NCI-H345 treated with DMSO at 0.1 percent for 48 hours (cell line): ENCODE results near the gene TCF7L2.

Source experiments
- DNase-seq: peaks from one replicate; lab custom pipeline; 2025; ENCODE audit not compliant: unreplicated experiment; lab: John Stamatoyannopoulos, UW

TCF7L2 gene

DNA sequence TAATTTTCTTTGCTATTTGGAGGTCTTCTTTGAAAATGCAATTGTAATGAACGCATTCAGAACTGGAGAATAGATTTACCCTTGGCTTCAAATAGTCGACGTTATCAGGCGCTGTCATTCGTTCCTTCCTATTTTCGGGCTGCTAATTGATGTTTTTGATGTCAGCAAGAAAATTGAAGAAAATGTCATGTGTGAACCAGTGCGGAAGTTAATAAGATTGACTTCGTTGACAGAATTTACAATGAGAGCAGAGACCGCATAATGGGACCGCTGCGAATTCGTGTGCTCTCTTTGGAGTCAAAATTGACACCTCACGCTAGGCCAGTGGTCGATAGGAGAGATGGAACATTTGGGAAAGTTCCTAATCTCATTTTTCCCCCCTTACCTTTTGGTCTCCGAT, 168.8 kb downstream of the TCF7L2 start:
- no peak for DNase-seq

DNA sequence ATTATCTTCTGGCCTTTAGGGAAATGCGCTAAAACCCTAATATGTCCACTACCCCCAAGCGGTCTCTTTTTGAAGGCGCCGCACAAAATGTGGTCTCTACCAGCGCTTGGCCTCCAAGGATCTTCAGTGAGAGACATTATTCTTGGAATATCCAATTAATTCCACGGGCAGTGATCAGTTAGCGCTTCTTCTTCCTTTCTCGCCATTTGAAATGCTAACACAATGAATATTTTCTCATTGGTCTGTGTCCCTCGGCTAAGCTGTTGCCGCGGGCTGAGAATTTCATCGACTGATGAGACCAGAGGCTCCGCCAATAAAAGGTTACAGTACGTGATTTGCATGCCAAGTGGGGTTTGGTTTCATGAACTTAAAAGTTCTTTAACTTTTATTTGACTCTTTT, 169.8 kb downstream of the TCF7L2 start:
- DNase-seq: no peak

DNA sequence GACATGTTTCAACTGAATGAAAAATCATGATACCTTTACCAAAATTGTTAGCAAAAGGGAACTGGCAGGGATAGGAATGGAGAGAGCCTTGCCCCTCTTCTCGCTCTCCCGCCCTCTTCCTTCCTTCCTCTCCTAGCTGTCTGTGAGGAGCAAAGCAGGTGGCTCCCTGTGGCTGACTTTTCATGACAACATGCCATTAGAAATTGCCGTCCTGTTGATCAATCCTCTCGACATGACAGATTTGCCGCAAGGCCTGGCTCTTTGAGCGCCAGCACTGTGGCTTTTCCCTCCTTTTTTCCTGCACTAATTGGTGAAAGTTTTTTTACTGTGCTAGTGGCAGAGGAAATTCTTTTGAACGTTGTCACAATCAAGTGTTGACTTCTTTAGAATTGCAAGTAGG, 171.1 kb downstream of the TCF7L2 start:
- no peak for DNase-seq

- DNase-seq: no peak
Observed at GRCh38 chr10:113122947-113123346, 172.9 kb downstream of the TCF7L2 start.

DNA sequence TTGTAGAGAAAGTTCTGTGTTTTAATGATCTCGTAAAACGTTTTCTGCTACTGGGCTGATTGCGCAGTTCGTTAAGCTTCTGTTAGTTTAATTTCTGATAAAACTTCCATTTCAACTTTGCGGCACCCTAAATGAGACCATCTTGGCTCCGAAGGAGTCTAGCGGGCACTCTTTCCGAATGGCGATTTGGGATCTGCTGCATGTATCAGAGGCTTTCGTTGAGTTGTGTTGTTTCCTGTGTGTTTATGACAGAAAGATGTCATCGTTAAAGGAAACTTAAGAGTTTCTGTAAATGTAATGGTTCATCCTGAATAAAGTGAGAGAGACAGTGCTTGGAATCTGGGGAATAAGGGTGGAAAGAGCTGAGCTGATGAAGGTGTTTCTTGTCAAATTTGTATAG, 174.7 kb downstream of the TCF7L2 start:
- no peak for DNase-seq

GRCh38 chr10:113125612-113126011, 175.6 kb downstream of the TCF7L2 start:
- no peak for DNase-seq

DNA sequence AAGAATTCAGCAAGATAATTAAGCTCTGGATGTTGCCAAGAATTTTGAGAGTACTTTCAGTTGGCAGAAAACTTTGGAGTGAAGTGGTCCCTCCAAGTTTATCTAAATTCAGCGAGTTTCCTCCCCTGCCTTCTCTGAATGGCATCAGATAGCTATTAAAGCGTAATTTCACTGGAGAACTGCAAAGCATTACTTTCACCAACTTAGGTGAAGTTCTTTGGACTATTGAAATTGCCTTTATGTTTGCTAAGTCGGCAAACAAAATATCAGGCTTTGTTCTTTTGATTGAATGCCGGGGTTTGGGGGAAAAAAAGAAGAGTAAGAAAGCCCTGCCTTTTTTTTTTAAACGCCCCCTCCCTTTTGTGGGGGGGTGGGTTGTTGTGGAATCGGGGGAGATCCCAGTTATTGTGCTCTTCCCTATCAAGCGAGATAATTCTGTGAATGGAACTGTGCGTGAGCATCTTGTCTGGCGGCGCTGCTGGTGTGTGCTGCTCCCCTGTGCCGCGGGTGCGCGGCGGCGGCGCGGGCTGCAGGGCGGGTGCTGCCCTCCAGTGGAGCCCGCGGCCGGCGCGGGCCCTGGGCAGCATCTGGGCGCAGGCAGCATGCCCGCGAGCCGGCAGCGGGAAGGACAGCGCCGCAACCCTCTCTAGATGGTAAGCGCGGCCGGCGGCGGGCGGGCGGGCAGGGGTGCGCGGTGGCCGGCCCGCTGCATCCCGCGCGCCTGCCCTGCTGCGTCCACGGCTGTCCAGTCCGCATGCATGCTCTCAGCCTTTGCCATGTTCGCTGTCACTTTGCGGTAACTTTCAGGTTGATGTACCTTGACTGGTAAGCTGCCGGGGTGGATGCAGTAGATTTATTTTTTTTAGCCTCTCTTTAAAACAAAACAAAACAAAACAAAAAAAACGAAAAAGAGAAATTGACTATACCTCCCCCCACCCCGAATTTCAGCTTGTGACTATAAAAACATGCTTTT, 176.5 kb downstream of the TCF7L2 start:
- peak; percentile 29 for DNase-seq

DNA sequence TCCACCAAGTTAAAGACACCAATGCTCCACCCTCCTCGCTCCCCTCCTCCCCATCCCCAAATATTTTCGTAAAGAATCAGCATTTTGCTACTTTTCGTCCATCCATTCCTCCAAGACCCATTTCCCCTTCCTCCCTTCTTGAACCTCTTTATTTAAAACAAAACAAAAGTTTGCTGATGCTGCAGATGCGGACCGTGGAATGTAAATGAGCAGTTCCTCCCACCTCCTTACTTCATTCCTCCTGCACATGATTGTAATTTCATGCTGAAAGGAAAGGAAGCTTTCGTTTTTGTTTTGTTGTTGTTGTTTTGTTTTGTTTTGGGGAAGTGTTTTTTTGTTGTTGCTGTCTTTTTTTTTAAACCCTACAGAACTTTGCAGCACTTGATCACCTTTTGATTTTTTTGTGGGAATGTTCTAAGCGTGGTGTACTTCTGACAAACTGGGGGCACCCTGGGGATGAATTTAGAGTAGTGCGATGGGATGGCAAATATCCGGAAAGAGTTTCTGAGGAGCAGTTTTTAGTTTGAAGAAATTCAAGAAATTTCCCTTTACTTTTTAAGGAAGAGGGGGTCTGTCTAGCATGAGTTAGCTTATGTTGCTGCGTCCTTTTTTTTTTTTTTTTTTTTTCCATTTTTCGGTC, 177.3 kb downstream of the TCF7L2 start:
- DNase-seq: no peak

- DNase-seq: no peak
Observed at GRCh38 chr10:113127901-113128283, 177.8 kb downstream of the TCF7L2 start.

GRCh38 chr10:113128450-113129070, 178.5 kb downstream of the TCF7L2 start:
- DNase-seq: no peak

DNA sequence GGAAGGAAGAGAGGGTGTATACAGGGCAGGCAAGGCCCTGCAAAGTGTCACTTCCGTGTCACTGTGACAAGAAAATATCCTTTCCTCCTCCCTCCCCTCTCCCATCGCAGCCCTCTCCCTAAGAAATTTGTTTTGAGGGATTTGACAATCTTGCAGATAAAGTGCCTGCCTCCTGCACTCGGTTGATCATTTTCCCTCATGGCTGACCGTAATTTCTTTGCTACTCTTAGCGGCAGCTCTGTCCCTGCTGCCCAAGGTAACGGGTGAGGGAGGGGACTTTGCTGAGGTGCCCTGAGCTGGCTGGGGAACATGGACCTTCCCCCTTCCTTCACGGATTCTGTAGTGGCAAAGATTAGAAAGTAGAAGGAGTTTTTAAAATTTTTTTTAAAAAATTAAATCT, 179.1 kb downstream of the TCF7L2 start:
- no peak for DNase-seq

DNA sequence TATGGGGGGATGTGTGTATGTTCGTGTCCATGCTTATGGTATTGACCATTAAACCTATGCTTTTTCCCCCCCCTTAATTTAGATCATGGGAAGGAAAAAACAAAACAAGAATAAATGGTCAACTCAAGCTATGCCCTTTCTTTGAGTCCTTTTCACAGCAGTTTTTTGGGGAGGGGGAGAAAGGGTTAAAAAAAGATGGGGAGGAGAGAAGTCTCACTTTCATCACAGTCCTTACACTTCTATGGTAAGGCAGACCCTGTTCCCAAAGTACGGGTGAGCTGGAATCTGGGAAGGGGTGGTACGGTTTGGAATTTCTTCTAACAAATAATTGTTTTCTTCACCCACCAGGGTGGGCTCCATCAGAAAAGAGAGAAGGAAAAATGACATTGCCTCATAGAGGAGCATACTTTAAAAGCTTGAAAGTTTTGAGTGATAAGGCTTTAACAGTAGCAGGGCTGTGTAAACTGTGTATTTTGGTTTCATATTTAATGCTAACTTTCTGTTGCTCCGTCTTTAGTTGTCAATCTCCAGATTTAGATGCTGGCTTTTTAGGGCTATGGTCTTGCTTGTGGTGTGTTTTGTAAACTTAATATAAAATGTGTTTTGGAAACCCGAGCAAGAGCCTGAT, 180.1 kb downstream of the TCF7L2 start:
- DNase-seq: no peak

GRCh38 chr10:113131613-113132261, 181.7 kb downstream of the TCF7L2 start:
- no peak for DNase-seq

- DNase-seq: no peak
Observed at GRCh38 chr10:113132591-113133121, 182.6 kb downstream of the TCF7L2 start.

DNA sequence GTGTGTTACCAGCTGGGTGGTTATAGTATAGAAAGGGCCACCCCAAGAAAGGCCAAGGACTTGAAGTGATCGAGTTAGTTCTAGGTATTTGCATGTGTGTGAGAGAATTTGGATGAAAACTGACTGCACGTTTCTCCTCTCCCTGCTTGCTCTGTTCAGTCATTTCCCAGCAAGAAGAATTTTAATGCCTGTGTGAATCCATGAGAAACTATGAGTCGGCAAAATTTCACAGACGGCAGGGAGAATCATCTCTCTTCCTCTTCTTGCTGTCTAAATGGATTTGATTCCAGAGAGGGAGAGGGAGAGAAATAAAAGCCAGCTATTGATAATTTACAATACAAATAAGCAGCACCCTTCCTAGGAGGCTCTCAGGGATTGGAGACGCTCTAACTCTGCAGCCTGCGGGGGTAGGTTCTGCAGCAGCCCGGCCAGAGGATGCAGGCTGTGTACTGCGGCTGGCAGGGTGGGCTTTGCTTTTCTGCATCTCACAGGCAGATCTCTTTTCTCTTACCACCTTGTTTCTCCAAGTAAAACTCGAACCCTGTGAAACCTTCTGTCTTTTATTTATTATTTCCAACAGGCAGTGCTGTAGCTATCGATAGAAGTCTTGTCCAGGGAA, 183.6 kb downstream of the TCF7L2 start:
- no peak for DNase-seq

DNA sequence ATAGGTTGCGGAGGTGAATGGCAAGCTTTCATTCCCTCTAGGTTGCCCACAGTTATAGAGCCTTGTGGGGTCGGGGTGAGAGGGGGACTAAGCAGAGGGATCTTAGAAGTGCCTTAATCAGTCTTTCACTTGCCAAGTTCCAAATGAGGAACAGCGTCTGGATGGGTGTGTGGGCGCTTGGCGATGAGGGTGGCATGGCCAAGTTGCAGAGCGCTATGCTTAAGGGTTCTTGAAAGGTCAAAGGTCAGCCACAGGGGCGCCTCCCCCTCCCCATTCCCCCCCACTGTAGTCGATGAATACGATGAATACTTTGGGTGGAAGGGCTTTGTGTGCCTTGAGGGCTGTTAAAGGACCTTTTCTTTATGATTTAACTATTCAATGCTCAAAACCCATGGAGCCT, 185.0 kb downstream of the TCF7L2 start:
- DNase-seq: no peak

GRCh38 chr10:113137941-113138685, 188.1 kb downstream of the TCF7L2 start:
- no peak for DNase-seq

- DNase-seq: no peak
Observed at GRCh38 chr10:113138937-113139585, 189.0 kb downstream of the TCF7L2 start.

GRCh38 chr10:113139699-113140098, 189.7 kb downstream of the TCF7L2 start:
- DNase-seq: no peak
